Measurements from ENCODE around the gene OXGR1.

GRCh38 chr13:97028441-97029299, 34.4 kb upstream of the OXGR1 start:
- TF ChIP-seq, protein P1, sequence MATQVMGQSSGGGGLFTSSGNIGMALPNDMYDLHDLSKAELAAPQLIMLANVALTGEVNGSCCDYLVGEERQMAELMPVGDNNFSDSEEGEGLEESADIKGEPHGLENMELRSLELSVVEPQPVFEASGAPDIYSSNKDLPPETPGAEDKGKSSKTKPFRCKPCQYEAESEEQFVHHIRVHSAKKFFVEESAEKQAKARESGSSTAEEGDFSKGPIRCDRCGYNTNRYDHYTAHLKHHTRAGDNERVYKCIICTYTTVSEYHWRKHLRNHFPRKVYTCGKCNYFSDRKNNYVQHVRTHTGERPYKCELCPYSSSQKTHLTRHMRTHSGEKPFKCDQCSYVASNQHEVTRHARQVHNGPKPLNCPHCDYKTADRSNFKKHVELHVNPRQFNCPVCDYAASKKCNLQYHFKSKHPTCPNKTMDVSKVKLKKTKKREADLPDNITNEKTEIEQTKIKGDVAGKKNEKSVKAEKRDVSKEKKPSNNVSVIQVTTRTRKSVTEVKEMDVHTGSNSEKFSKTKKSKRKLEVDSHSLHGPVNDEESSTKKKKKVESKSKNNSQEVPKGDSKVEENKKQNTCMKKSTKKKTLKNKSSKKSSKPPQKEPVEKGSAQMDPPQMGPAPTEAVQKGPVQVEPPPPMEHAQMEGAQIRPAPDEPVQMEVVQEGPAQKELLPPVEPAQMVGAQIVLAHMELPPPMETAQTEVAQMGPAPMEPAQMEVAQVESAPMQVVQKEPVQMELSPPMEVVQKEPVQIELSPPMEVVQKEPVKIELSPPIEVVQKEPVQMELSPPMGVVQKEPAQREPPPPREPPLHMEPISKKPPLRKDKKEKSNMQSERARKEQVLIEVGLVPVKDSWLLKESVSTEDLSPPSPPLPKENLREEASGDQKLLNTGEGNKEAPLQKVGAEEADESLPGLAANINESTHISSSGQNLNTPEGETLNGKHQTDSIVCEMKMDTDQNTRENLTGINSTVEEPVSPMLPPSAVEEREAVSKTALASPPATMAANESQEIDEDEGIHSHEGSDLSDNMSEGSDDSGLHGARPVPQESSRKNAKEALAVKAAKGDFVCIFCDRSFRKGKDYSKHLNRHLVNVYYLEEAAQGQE (IDR thresholded peaks at IDR 0.05; ENCODE audit: insufficient read depth in 1 of 2, low read depth in 2 of 2, low read length in 2 of 2): no peak
- TF ChIP-seq POLR2AphosphoS5 (IDR thresholded peaks at IDR 0.05; ENCODE audit: low read depth, low read length) (no peak), SIN3A (IDR thresholded peaks at IDR 0.05; ENCODE audit: borderline replicate concordance, insufficient read depth, low read length) (no peak)

Data from PFSK-1 (cell line).